ENCODE measurements around the gene TAF1B. TPM values are rescaled to one million over a fixed set of nuclear protein-coding genes. Genes with fewer than 3 reads are reported as not detected.

TAF1B gene
- total RNA-seq, 2 donors from 2014 or later = 14.8 to 16.0 TPM

DNA sequence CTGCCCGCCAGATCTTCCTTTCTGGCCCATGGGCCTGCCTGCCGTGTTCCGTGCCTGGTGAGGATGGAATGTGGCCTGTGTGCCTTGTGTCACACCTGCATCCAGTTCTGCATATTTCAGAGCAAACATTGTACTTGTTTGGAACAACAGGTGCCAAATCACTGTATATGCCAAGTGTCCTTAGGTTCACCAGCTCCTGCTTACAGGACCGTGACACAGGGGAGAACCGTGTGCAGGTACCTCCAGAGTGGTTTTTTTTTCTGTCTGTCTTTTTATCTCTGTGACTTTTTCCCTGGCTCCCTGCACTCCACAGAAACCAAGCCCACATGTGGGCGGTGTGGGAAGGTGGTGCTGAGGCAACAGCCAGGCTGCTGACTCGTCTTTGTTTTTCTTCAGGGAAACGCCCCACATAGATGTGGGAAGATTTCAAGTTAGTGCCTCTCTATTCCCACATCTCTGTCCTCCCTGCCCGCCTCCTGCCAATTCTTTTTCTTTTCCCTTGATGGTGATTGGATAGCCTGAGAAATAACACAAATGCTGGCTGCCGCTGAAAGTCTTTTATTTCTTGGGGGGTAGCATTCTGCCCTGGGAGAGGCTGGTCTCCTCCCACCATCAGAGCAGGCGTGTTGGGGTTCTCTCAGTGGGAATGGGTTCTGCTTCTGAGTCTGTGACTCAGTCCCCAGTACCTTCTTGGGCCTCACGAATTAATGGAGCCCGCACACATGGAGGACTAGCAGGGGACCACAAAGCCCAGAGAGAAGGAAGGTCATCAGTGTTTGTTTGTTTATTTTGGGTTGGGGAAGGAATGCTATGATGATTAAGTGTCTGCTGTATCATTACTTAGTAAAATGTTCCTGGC, 129.6 kb downstream of the TAF1B start:
- WGBS = 58% methylated on average over 13 of the region's 13 CpGs
- no peaks in the 10 kb centered on the region for H3K9me3 ChIP-seq
- no peaks in the 10 kb centered on the region for H3K36me3 ChIP-seq
- peak overlapping the region; percentile 0 to 10 for H3K27ac ChIP-seq
- H3K27me3 ChIP-seq (replicated peaks; ENCODE audit: insufficient read depth) = no peaks in the 10 kb centered on the region
- peaks cover 4% of the 10 kb centered on the region for H3K4me1 ChIP-seq (replicated peaks)
- H3K4me3 ChIP-seq = no peak overlapping the region
- intact Hi-C loops (cut with DNase I) = no loop called here
- TF ChIP-seq POLR2AphosphoS5 (IDR thresholded peaks at IDR 0.05) = peak; percentile 16
- TF ChIP-seq POLR2A (IDR thresholded peaks at IDR 0.05) = no peak
- no peak for DNase-seq (ENCODE audit: low spot score)

GRCh38 chr2:9973690-9974089, 130.4 kb downstream of the TAF1B start:
- WGBS = 78% methylated on average over 6 of the region's 6 CpGs
- no peak overlapping the region for H3K27ac ChIP-seq
- intact Hi-C loops (cut with DNase I) = no loop called here

DNA sequence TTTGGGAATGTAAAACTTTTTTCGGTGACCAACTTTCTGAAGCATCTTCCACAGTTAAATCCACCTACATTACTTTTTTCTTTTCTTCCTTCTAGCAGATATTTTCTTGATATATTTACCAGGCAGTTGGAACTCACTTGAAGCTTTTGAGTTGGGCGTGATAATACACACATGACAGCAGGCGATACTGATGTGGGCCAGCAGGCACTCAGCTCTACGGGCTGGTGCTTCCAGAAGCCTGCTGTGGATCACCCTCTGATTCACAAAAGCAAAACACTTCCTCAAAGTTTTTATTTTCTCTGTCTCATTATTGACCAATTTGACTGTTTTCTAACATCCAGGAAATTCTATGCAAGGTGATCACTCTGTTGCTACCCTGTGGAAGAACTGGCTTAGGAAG, 131.1 kb downstream of the TAF1B start:
- H3K27me3 ChIP-seq (replicated peaks; ENCODE audit: insufficient read depth) = no peaks in the 10 kb centered on the region
- H3K9me3 ChIP-seq = no peaks in the 10 kb centered on the region
- H3K27ac ChIP-seq = no peak overlapping the region
- DNase-seq (ENCODE audit: low spot score) = no peak
- peaks cover 4% of the 10 kb centered on the region for H3K4me1 ChIP-seq (replicated peaks)
- WGBS = 79% methylated on average over 4 of the region's 4 CpGs
- intact Hi-C loops (cut with DNase I) = no loop called here
- TF ChIP-seq POLR2A (IDR thresholded peaks at IDR 0.05) (no peak), POLR2AphosphoS5 (IDR thresholded peaks at IDR 0.05) (no peak), CTCF (IDR thresholded peaks at IDR 0.05) (no peak)
- H3K36me3 ChIP-seq = no peaks in the 10 kb centered on the region
- no peak overlapping the region for H3K4me3 ChIP-seq

More at GRCh38 chr2:9973690-9974089, 130.4 kb downstream of the TAF1B start:
- H3K36me3 ChIP-seq = no peaks in the 10 kb centered on the region
- no peak overlapping the region for H3K4me3 ChIP-seq
- H3K27me3 ChIP-seq (replicated peaks; ENCODE audit: insufficient read depth) = no peaks in the 10 kb centered on the region
- no peak for DNase-seq (ENCODE audit: low spot score)
- no peaks in the 10 kb centered on the region for H3K9me3 ChIP-seq
- TF ChIP-seq CTCF (IDR thresholded peaks at IDR 0.05) (no peak), POLR2AphosphoS5 (IDR thresholded peaks at IDR 0.05) (no peak), POLR2A (IDR thresholded peaks at IDR 0.05) (no peak)
- peaks cover 4% of the 10 kb centered on the region for H3K4me1 ChIP-seq (replicated peaks)

GRCh38 chr2:9975328-9975727, 132.1 kb downstream of the TAF1B start:
- no peaks in the 10 kb centered on the region for H3K27me3 ChIP-seq (replicated peaks; ENCODE audit: insufficient read depth)
- TF ChIP-seq POLR2AphosphoS5 (IDR thresholded peaks at IDR 0.05) (no peak), CTCF (IDR thresholded peaks at IDR 0.05) (no peak), POLR2A (IDR thresholded peaks at IDR 0.05) (no peak)
- DNase-seq (ENCODE audit: low spot score) = no peak
- WGBS = 61% methylated on average over 10 of the region's 10 CpGs
- H3K36me3 ChIP-seq = no peaks in the 10 kb centered on the region
- H3K4me1 ChIP-seq (replicated peaks) = peaks cover 4% of the 10 kb centered on the region
- no peak overlapping the region for H3K4me3 ChIP-seq
- peak overlapping the region in 1 of 2 donors; percentile 21 for H3K27ac ChIP-seq
- H3K9me3 ChIP-seq = no peaks in the 10 kb centered on the region
- intact Hi-C loops (cut with DNase I) = no loop called here

- 69% methylated on average over 9 of the region's 9 CpGs for WGBS
- Histone ChIP-seq H3K4me1 (replicated peaks) (peaks cover 4% of the 10 kb centered on the region), H3K27ac (peak overlapping the region in 1 of 2 donors; percentile 21), H3K27me3 (replicated peaks; ENCODE audit: insufficient read depth) (no peaks in the 10 kb centered on the region), H3K9me3 (no peaks in the 10 kb centered on the region), H3K36me3 (no peaks in the 10 kb centered on the region), H3K4me3 (no peak overlapping the region)
- DNase-seq (ENCODE audit: low spot score) = no peak
- TF ChIP-seq CTCF (IDR thresholded peaks at IDR 0.05) = no peak
- peak; percentile 41 for TF ChIP-seq POLR2AphosphoS5 (IDR thresholded peaks at IDR 0.05)
- intact Hi-C loops (cut with DNase I) = no loop called here
These were observed 132.7 kb downstream of the TAF1B start for GRCh38 chr2:9975805-9976447.

Data from prostate gland (tissue), 2 donors.